KMS-11 (cell line): ENCODE data around the gene STS.
A peak's percentile ranks its signal among the peaks of the same experiment; 100 is the strongest.

Experiments used
- H2AFZ ChIP-seq: fragments of 200-600 bp; sonication (generic); 2 replicates; pipeline ENCODE4 v1.6.1; 2016; ENCODE audit warnings: antibody characterized with exemption, mixed run types, low read depth
- H3K27ac ChIP-seq: fragments of 200-600 bp; sonication (generic); 2 replicates; pipeline ENCODE4 v1.6.1; 2016; ENCODE audit warnings: mild to moderate bottlenecking, mixed run types
- H3K27me3 ChIP-seq: fragments of 200-600 bp; sonication (generic); 2 replicates; pipeline ENCODE4 v1.6.1; 2017; ENCODE audit warnings: mild to moderate bottlenecking, low read depth, mixed run types, moderate library complexity; ENCODE audit not compliant: insufficient read depth
- H3K36me3 ChIP-seq: fragments of 200-600 bp; sonication (generic); 2 replicates; pipeline ENCODE4 v1.6.1; 2017; ENCODE audit warnings: mild to moderate bottlenecking, mixed run types; ENCODE audit not compliant: insufficient read depth
- H3K4me1 ChIP-seq: fragments of 200-600 bp; sonication (generic); 2 replicates; pipeline ENCODE4 v1.6.1; 2016; ENCODE audit warnings: mild to moderate bottlenecking, low read depth, mixed run types; ENCODE audit not compliant: poor library complexity, severe bottlenecking
- H3K4me2 ChIP-seq: fragments of 200-600 bp; sonication (generic); 2 replicates; pipeline ENCODE4 v1.7.0; 2016; ENCODE audit warnings: mild to moderate bottlenecking, mixed run types
- H3K4me3 ChIP-seq: fragments of 200-600 bp; sonication (generic); IDR thresholded peaks from 2 replicates; pipeline ENCODE4 v1.6.1; 2017; ENCODE audit warnings: low read depth, low read length, mixed read lengths; ENCODE audit not compliant: insufficient read depth
- H3K79me2 ChIP-seq: fragments of 200-600 bp; sonication (generic); 2 replicates; pipeline ENCODE4 v1.6.1; 2016; ENCODE audit warnings: low read depth, mixed run types; ENCODE audit not compliant: insufficient read depth
- H3K9ac ChIP-seq: fragments of 200-600 bp; sonication (generic); 2 replicates; pipeline ENCODE4 v1.6.1; 2016; ENCODE audit warnings: mild to moderate bottlenecking, mixed run types
- H4K20me1 ChIP-seq: fragments of 200-600 bp; sonication (generic); 2 replicates; pipeline ENCODE4 v1.6.1; 2016; ENCODE audit warnings: mild to moderate bottlenecking, mixed run types; ENCODE audit not compliant: insufficient read depth
- TF ChIP-seq, protein P1 (sequence below): fragments of 200-600 bp; sonication (generic); conservative IDR thresholded peaks from 2 replicates; pipeline ENCODE4 v1.6.1; 2017; ENCODE audit warnings: low read depth, mild to moderate bottlenecking, antibody characterized with exemption, low read length, moderate library complexity, mixed read lengths

The STS gene, protein sequence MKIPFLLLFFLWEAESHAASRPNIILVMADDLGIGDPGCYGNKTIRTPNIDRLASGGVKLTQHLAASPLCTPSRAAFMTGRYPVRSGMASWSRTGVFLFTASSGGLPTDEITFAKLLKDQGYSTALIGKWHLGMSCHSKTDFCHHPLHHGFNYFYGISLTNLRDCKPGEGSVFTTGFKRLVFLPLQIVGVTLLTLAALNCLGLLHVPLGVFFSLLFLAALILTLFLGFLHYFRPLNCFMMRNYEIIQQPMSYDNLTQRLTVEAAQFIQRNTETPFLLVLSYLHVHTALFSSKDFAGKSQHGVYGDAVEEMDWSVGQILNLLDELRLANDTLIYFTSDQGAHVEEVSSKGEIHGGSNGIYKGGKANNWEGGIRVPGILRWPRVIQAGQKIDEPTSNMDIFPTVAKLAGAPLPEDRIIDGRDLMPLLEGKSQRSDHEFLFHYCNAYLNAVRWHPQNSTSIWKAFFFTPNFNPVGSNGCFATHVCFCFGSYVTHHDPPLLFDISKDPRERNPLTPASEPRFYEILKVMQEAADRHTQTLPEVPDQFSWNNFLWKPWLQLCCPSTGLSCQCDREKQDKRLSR

GRCh38 chrX:7147413-7147977 lies at the start of gene STS:
STS (plus strand) TSS chrX:7147712; CDS start chrX:7253200, 105,488 bp downstream.
- Histone ChIP-seq H3K4me1 (no peaks in the 10 kb centered on the region), H3K4me3 (no peak within 1 kb of the TSS), H3K27ac (peak within 1 kb of the TSS; percentile 68)

GRCh38 chrX:7100022-7100421 lies 47.5 kb upstream of the STS start:
- no peaks in the 10 kb centered on the region for H3K27me3 ChIP-seq
- H3K4me1 ChIP-seq: no peaks in the 10 kb centered on the region
- TF ChIP-seq, protein P1, sequence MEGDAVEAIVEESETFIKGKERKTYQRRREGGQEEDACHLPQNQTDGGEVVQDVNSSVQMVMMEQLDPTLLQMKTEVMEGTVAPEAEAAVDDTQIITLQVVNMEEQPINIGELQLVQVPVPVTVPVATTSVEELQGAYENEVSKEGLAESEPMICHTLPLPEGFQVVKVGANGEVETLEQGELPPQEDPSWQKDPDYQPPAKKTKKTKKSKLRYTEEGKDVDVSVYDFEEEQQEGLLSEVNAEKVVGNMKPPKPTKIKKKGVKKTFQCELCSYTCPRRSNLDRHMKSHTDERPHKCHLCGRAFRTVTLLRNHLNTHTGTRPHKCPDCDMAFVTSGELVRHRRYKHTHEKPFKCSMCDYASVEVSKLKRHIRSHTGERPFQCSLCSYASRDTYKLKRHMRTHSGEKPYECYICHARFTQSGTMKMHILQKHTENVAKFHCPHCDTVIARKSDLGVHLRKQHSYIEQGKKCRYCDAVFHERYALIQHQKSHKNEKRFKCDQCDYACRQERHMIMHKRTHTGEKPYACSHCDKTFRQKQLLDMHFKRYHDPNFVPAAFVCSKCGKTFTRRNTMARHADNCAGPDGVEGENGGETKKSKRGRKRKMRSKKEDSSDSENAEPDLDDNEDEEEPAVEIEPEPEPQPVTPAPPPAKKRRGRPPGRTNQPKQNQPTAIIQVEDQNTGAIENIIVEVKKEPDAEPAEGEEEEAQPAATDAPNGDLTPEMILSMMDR: no peak
- H3K79me2 ChIP-seq: no peaks in the 10 kb centered on the region
- H2AFZ ChIP-seq: no peak overlapping the region
- no peaks in the 10 kb centered on the region for H4K20me1 ChIP-seq
- no peak overlapping the region for H3K9ac ChIP-seq
- no peak overlapping the region for H3K4me3 ChIP-seq
- H3K4me2 ChIP-seq: no peak overlapping the region
- H3K27ac ChIP-seq: no peak overlapping the region
- no peaks in the 10 kb centered on the region for H3K36me3 ChIP-seq

More at GRCh38 chrX:7147413-7147977, at the start of gene STS:
- Histone ChIP-seq H3K9ac (peak within 1 kb of the TSS; percentile 76), H3K27me3 (no peaks in the 10 kb centered on the region), H3K36me3 (no peaks in the 10 kb centered on the region), H3K79me2 (peaks cover 14% of the 10 kb centered on the region; the same call in 1 of the 2 replicates), H4K20me1 (no peaks in the 10 kb centered on the region), H2AFZ (peak within 1 kb of the TSS; percentile 90), H3K4me2 (peak within 1 kb of the TSS; percentile 68)
- TF ChIP-seq, protein P1: no peak

GRCh38 chrX:7102119-7102518 lies 45.4 kb upstream of the STS start:
- TF ChIP-seq, protein P1: no peak
- no peaks in the 10 kb centered on the region for H3K4me1 ChIP-seq
- H2AFZ ChIP-seq: no peak overlapping the region
- no peak overlapping the region for H3K4me3 ChIP-seq
- H4K20me1 ChIP-seq: no peaks in the 10 kb centered on the region
- no peak overlapping the region for H3K9ac ChIP-seq
- no peaks in the 10 kb centered on the region for H3K36me3 ChIP-seq
- H3K27ac ChIP-seq: no peak overlapping the region
- no peaks in the 10 kb centered on the region for H3K79me2 ChIP-seq
- no peak overlapping the region for H3K4me2 ChIP-seq
- H3K27me3 ChIP-seq: no peaks in the 10 kb centered on the region

- no peak overlapping the region for H3K4me2 ChIP-seq
Measured at GRCh38 chrX:7106649-7107048, 40.9 kb upstream of the STS start.

More at GRCh38 chrX:7106649-7107048, 40.9 kb upstream of the STS start:
- no peak overlapping the region for H3K27ac ChIP-seq
- peaks cover 19% of the 10 kb centered on the region for H3K4me1 ChIP-seq
- H2AFZ ChIP-seq: no peak overlapping the region
- H3K27me3 ChIP-seq: no peaks in the 10 kb centered on the region
- H3K79me2 ChIP-seq: no peaks in the 10 kb centered on the region
- H3K9ac ChIP-seq: no peak overlapping the region
- H3K4me3 ChIP-seq: no peak overlapping the region
- H3K36me3 ChIP-seq: no peaks in the 10 kb centered on the region
- no peaks in the 10 kb centered on the region for H4K20me1 ChIP-seq
- TF ChIP-seq, protein P1: no peak
